Upper lobe of left lung (tissue), 6 donors: ENCODE data around the gene DLGAP5. TPM values are rescaled to one million over a fixed set of nuclear protein-coding genes. Genes with fewer than 3 reads are reported as not detected.
A peak's percentile ranks its signal among the peaks of the same experiment; 100 is the strongest.

Experiments used
- ATAC-seq, 2 donors: fragments of 200-7000 bp; cut with Tn5 transposase; one replicate each; pipeline ENCODE4 v1.9.1; 2022; ENCODE audit warnings: mild to moderate bottlenecking in 2 of 2, moderate library complexity in 2 of 2; ENCODE audit not compliant: low FRiP score in 2 of 2
- DNase-seq, 2 donors: peaks; one replicate each; pipeline ENCODE4 v3.0.0-alpha.2; 2019 to 2020
- H3K27ac ChIP-seq, 4 donors: fragments of 200-600 bp; sonication (generic); one replicate each; pipeline ENCODE4 v1.5.1; 2016 to 2019
- H3K27me3 ChIP-seq, 4 donors: fragments of 200-600 bp; sonication (generic); one replicate each; pipeline ENCODE4 v1.5.1; 2017 to 2019
- H3K36me3 ChIP-seq, 4 donors: fragments of 200-600 bp; sonication (generic); one replicate each; pipeline ENCODE4 v1.5.1; 2016 to 2019
- H3K4me1 ChIP-seq, 4 donors: fragments of 200-600 bp; sonication (generic); one replicate each; pipeline ENCODE4 v1.5.1; 2018 to 2019
- H3K4me3 ChIP-seq, 4 donors: fragments of 200-600 bp; sonication (generic); one replicate each; pipeline ENCODE4 v1.5.1; 2017 to 2019; ENCODE audit warnings: mild to moderate bottlenecking in 2 of 4, moderate library complexity in 1 of 4
- H3K9me3 ChIP-seq, 4 donors: fragments of 200-600 bp; sonication (generic); one replicate each; pipeline ENCODE4 v1.5.1; 2018 to 2019
- EP300 ChIP-seq, 4 donors: sonication (generic); formaldehyde crosslinking; IDR thresholded peaks; one replicate each; pipeline ENCODE4 v1.5.1; 2017; ENCODE audit warnings: antibody characterized with exemption in 4 of 4, control low read depth in 2 of 4
- POLR2A ChIP-seq, 4 donors: fragments of 450-650 bp; IDR thresholded peaks; one replicate each; pipeline ENCODE4 v1.5.1; 2016 to 2017; ENCODE audit warnings: antibody characterized with exemption in 4 of 4, mild to moderate bottlenecking in 2 of 4
- POLR2AphosphoS5 ChIP-seq, 2 donors: sonication (generic); formaldehyde crosslinking; IDR thresholded peaks; one replicate each; pipeline ENCODE4 v1.5.1; 2017; ENCODE audit warnings: antibody characterized with exemption in 2 of 2
- WGBS, 2 donors: methylation state at CpG; one replicate each; pipeline ENCODE4 v1.1.5; 2017 to 2018; 5-methylcytosine and 5-hydroxymethylcytosine counted together
- total RNA-seq, 6 donors: library from RNA; depleted of rRNA in 4 of 6; stranded (reverse); fragments of >200 nt in 4 of 6; gene quantifications; one replicate each; pipeline versions ENCODE4 v1.1.0 to v1.2.1, GENCODE V29; 2016 to 2021
- TF ChIP-seq, protein P1 (sequence below), 6 experiments: fragments of 450-650 bp in 4 of 6; fragments of 200-600 bp in 2 of 6; sonication (generic) in 2 of 6; IDR thresholded peaks; one replicate each; pipeline ENCODE4 v1.5.1; 2016 to 2019; ENCODE audit warnings: antibody characterized with exemption in 6 of 6
- donor health status: DM: no; HTN: no; CAD: no; lungs with moderate emphysema.
- donor health status: DM: no; HTN: yes; CAD: no; lungs with severe emphysema.

DLGAP5 gene
- total RNA-seq, 6 donors from 2014 or later: 0.39 to 1.6 (median 0.87) TPM; not detected in 2

DNA sequence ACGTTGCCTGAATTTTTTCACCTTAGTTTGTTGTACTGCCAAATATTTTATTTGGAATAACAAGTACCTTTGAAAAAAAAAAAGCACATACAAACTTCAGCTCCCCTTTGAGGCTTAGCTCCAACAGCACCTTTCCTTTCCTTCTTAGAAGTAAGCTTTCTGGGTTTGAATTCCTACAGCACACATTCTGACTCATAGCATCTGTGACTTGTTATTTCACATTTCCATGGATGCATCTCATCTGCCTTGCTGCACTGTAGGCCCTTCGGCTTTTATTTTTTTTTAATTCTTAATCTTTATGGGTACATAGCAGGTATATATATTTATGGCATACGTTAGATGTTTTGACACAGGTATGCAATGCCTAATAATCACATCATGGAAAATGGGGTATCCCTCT, 55.1 kb downstream of the DLGAP5 start:
- Histone ChIP-seq H3K36me3 (peaks cover 25 to 32% (median 31%) of the 10 kb centered on the region in 4 donors), H3K27me3 (no peaks in the 10 kb centered on the region), H3K9me3 (no peaks in the 10 kb centered on the region), H3K4me1 (peaks cover 20 to 71% (median 52%) of the 10 kb centered on the region in 4 donors), H3K27ac (no peak overlapping the region), H3K4me3 (no peak overlapping the region)
- 86 to 89% methylated on average over 3 of the region's 3 CpGs for WGBS, 2 donors
- DNase-seq: no peak
- no peak for ATAC-seq
- TF ChIP-seq, protein P1, sequence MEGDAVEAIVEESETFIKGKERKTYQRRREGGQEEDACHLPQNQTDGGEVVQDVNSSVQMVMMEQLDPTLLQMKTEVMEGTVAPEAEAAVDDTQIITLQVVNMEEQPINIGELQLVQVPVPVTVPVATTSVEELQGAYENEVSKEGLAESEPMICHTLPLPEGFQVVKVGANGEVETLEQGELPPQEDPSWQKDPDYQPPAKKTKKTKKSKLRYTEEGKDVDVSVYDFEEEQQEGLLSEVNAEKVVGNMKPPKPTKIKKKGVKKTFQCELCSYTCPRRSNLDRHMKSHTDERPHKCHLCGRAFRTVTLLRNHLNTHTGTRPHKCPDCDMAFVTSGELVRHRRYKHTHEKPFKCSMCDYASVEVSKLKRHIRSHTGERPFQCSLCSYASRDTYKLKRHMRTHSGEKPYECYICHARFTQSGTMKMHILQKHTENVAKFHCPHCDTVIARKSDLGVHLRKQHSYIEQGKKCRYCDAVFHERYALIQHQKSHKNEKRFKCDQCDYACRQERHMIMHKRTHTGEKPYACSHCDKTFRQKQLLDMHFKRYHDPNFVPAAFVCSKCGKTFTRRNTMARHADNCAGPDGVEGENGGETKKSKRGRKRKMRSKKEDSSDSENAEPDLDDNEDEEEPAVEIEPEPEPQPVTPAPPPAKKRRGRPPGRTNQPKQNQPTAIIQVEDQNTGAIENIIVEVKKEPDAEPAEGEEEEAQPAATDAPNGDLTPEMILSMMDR (IDR thresholded peaks at IDR 0.05): no peak
- TF ChIP-seq EP300 (IDR thresholded peaks at IDR 0.05) (no peak), POLR2A (IDR thresholded peaks at IDR 0.05) (no peak), POLR2AphosphoS5 (IDR thresholded peaks at IDR 0.05) (no peak)

- no peak overlapping the region for H3K27ac ChIP-seq
- no peak overlapping the region for H3K4me3 ChIP-seq
- no peaks in the 10 kb centered on the region for H3K27me3 ChIP-seq
- ATAC-seq (no peak), DNase-seq (no peak)
- H3K4me1 ChIP-seq: peaks cover 34 to 79% (median 63%) of the 10 kb centered on the region in 4 donors
- 58 to 80% methylated on average over 4 of the region's 4 CpGs for WGBS, 2 donors
- no peaks in the 10 kb centered on the region for H3K9me3 ChIP-seq
- peaks cover 0 to 6% (median 4%) of the 10 kb centered on the region in 4 donors for H3K36me3 ChIP-seq
- TF ChIP-seq POLR2A (IDR thresholded peaks at IDR 0.05): no peak
- TF ChIP-seq, protein P1 (IDR thresholded peaks at IDR 0.05): peak in 2 of 6 experiments; percentile 16 to 45
These were observed 58.0 kb downstream of the DLGAP5 start for GRCh38 chr14:55133416-55133815.

DNA sequence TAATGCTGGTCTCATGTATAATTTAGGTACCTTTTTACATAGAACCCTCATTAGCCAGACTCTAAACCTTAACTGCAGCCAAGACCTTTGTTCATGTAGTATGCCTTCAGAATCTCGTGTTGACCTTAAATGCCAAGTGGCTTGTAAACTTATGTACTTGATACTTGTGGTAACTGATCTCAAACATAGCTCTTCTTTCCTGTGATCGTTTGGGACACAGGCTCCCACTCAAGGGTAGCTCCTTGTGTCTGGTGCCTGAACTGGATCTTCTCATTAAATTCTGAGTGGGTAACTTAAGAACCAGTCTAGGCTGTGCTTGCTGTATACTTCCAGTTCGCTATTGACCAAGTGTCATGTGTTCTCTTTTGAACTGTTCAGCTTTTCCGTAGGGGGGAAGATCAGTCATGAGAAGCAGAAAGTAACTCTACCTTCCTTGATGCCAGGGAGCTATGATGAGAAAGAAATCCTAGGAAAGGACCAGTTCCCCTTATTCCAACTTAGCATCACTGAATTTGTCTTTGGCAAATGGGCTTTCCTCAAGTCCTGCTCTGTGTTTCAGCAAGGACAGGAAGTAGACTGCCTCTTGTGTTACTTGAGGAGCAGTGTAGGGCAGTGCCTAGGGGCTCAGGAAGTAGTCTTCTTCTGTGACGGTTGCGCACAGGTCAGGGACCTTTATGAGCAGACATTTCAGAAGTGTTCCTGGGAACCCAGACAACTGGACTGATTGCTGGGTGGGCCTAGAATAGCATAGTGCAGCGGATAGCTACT, 59.8 kb downstream of the DLGAP5 start:
- ATAC-seq (peak in 1 of 2 donors; percentile 41), DNase-seq (no peak)
- Histone ChIP-seq H3K27me3 (no peaks in the 10 kb centered on the region), H3K27ac (peak overlapping the region in 3 of 4 donors; percentile 5 to 98 (median 50)), H3K36me3 (no peaks in the 10 kb centered on the region), H3K4me3 (peak overlapping the region in 3 of 4 donors; percentile 7 to 86 (median 65)), H3K9me3 (no peaks in the 10 kb centered on the region), H3K4me1 (peaks cover 33 to 71% (median 52%) of the 10 kb centered on the region in 4 donors)
- TF ChIP-seq POLR2A (IDR thresholded peaks at IDR 0.05): no peak
- TF ChIP-seq, protein P1 (IDR thresholded peaks at IDR 0.05): peak in 2 of 6 experiments; percentile 4 to 20
- TF ChIP-seq EP300 (IDR thresholded peaks at IDR 0.05): no peak
- 52 to 69% methylated on average over 5 to 7 of the region's 7 CpGs for WGBS, 2 donors

DNA sequence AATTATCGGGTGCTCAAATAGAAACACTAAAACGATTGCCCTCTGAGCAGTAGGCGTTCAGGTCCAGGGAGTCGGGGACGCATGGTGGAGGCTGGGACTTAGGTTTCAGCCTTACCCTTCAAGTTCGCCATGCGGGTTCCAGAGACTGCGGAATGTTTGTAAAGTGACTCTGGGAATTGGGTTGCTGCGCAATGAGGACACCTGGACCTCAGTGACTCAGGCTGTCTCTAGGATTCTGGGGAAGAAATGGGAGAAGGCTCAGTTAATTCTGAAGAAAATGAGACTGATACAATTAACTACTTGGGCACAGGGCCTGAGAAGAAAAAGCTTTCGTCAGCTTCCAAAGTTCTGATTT, 61.2 kb downstream of the DLGAP5 start:
- H3K4me3 ChIP-seq: peak overlapping the region; percentile 31 to 86 (median 74)
- H3K9me3 ChIP-seq: no peaks in the 10 kb centered on the region
- DNase-seq: no peak
- H3K36me3 ChIP-seq: no peaks in the 10 kb centered on the region
- peaks cover 34 to 75% (median 50%) of the 10 kb centered on the region in 4 donors for H3K4me1 ChIP-seq
- WGBS, 2 donors: 44 to 55% methylated on average over 10 of the region's 10 CpGs
- H3K27me3 ChIP-seq: no peaks in the 10 kb centered on the region
- peak overlapping the region; percentile 91 to 98 (median 97) for H3K27ac ChIP-seq
- no peak for TF ChIP-seq POLR2A (IDR thresholded peaks at IDR 0.05)
- no peak for TF ChIP-seq POLR2AphosphoS5 (IDR thresholded peaks at IDR 0.05)
- TF ChIP-seq, protein P1 (IDR thresholded peaks at IDR 0.05): no peak
- TF ChIP-seq EP300 (IDR thresholded peaks at IDR 0.05): no peak
- peak; percentile 1 to 7 for ATAC-seq
